IMR-90 (cell line): ENCODE results near the gene SMIM44. TPM values are rescaled to one million over a fixed set of nuclear protein-coding genes. Genes with fewer than 3 reads are reported as not detected.

Source experiments
- ATAC-seq: fragments of 200-7000 bp; cut with Tn5 transposase; 2 replicates; pipeline ENCODE4 v1.9.1; 2020; ENCODE audit warnings: low read depth, mild to moderate bottlenecking, moderate library complexity
- BruUV-seq: library from RNA; stranded (reverse); fragments of 400-500 nt; replicated peaks from 2 replicates; lab custom pipeline; 2021; lab: Mats Ljungman, UMichigan
- CTCF ChIA-PET: fragments of 300-600 bp; formaldehyde crosslinking; extraction: SDS; loops from one replicate; lab custom pipeline; 2021; ENCODE audit warnings: antibody characterized with exemption; lab: Yijun Ruan, JAX
- POLR2A ChIA-PET: fragments of 300-600 bp; sonication (Branson Sonifier 250); formaldehyde crosslinking; loops from one replicate; lab custom pipeline; 2022; ENCODE audit warnings: antibody characterized with exemption; ENCODE audit not compliant: unreplicated experiment; lab: Charles Lee
- DNase-seq: peaks from one replicate; pipeline ENCODE4 v3.0.0; 2013
- H2AFZ ChIP-seq: replicated peaks from 2 replicates; pipeline ENCODE3; 2013; ENCODE audit warnings: low read length, mild to moderate bottlenecking; ENCODE audit not compliant: poor library complexity
- H2AK5ac ChIP-seq: 2 replicates; pipeline ENCODE4 v1.6.1; 2013; ENCODE audit warnings: low read depth, low read length, inconsistent platforms
- H2AK9ac ChIP-seq: replicated peaks from 2 replicates; pipeline ENCODE3; 2013; ENCODE audit warnings: mild to moderate bottlenecking, low read depth, low read length, moderate library complexity; ENCODE audit not compliant: poor library complexity
- H2BK120ac ChIP-seq: 2 replicates; pipeline ENCODE4 v1.6.1; 2013; ENCODE audit warnings: low read depth, low read length, inconsistent platforms
- H2BK15ac ChIP-seq: 3 replicates; pipeline ENCODE4 v1.6.1; 2013; ENCODE audit warnings: low read depth, low read length, inconsistent platforms
- H2BK20ac ChIP-seq: 2 replicates; pipeline ENCODE4 v1.6.1; 2013; ENCODE audit warnings: low read depth, mild to moderate bottlenecking, inconsistent platforms, low read length, moderate library complexity
- H2BK5ac ChIP-seq: 2 replicates; pipeline ENCODE4 v1.6.1; 2013; ENCODE audit warnings: mild to moderate bottlenecking, low read depth, low read length, inconsistent platforms; ENCODE audit not compliant: poor library complexity, severe bottlenecking
- H3K14ac ChIP-seq: replicated peaks from 2 replicates; pipeline ENCODE4 v1.6.1; 2013; ENCODE audit warnings: low read depth, low read length, inconsistent platforms
- H3K18ac ChIP-seq: 2 replicates; pipeline ENCODE4 v1.6.1; 2013; ENCODE audit warnings: low read depth, low read length, control low read depth
- H3K23ac ChIP-seq: 2 replicates; pipeline ENCODE4 v1.6.1; 2013; ENCODE audit warnings: low read depth, low read length, inconsistent platforms
- H3K27ac ChIP-seq: 2 replicates; pipeline ENCODE4 v1.5.1; 2013; ENCODE audit warnings: mild to moderate bottlenecking, control low read depth, low read length; ENCODE audit not compliant: insufficient read depth
- H3K27me3 ChIP-seq: 2 replicates; pipeline ENCODE4 v1.6.1; 2013; ENCODE audit warnings: low read length; ENCODE audit not compliant: control insufficient read depth, insufficient read depth
- H3K36me3 ChIP-seq: 2 replicates; pipeline ENCODE4 v1.6.1; 2013; ENCODE audit warnings: low read length, mixed read lengths; ENCODE audit not compliant: control insufficient read depth, insufficient read depth
- H3K4ac ChIP-seq: 2 replicates; pipeline ENCODE4 v1.6.1; 2013; ENCODE audit warnings: low read depth, low read length, inconsistent platforms
- H3K4me1 ChIP-seq: 2 replicates; pipeline ENCODE4 v1.6.1; 2013; ENCODE audit warnings: low read length, mixed read lengths; ENCODE audit not compliant: control insufficient read depth, insufficient read depth
- H3K4me2 ChIP-seq: 2 replicates; pipeline ENCODE4 v1.6.1; 2013; ENCODE audit warnings: low read depth, mild to moderate bottlenecking, control low read depth, low read length, moderate library complexity
- H3K4me3 ChIP-seq: 2 replicates; pipeline ENCODE4 v1.5.1; 2013; ENCODE audit warnings: low read depth, mild to moderate bottlenecking, control low read depth, low read length, moderate library complexity; ENCODE audit not compliant: insufficient read depth
- H3K56ac ChIP-seq: 2 replicates; pipeline ENCODE4 v1.6.1; 2013; ENCODE audit warnings: low read length, inconsistent platforms; ENCODE audit not compliant: insufficient read depth; ENCODE audit errors: extremely low read depth
- H3K79me1 ChIP-seq, 2 experiments: 2 replicates each; pipeline ENCODE4 v1.6.1; 2013; ENCODE audit warnings: low read length in 2 of 2, inconsistent platforms in 1 of 2, low read depth in 1 of 2
- H3K9ac ChIP-seq: 2 replicates; pipeline ENCODE4 v1.6.1; 2013; ENCODE audit warnings: low read depth, low read length, control low read depth
- H3K9me1 ChIP-seq: 2 replicates; pipeline ENCODE4 v1.6.1; 2013; ENCODE audit warnings: low read length, inconsistent platforms; ENCODE audit not compliant: insufficient read depth
- H3K9me3 ChIP-seq: 2 replicates; pipeline ENCODE4 v1.6.1; 2013; ENCODE audit warnings: low read length; ENCODE audit not compliant: control insufficient read depth, insufficient read depth
- H4K20me1 ChIP-seq: 2 replicates; pipeline ENCODE4 v1.6.1; 2013; ENCODE audit warnings: low read length, inconsistent platforms; ENCODE audit not compliant: insufficient read depth
- H4K5ac ChIP-seq: 2 replicates; pipeline ENCODE4 v1.6.1; 2013; ENCODE audit warnings: mild to moderate bottlenecking, low read depth, low read length, control low read depth
- H4K8ac ChIP-seq, 2 experiments: 2 replicates each; pipeline ENCODE4 v1.6.1; 2013; ENCODE audit warnings: low read depth in 2 of 2, low read length in 2 of 2, control low read depth in 1 of 2, inconsistent platforms in 1 of 2
- H4K91ac ChIP-seq: 2 replicates; pipeline ENCODE4 v1.6.1; 2013; ENCODE audit warnings: low read depth, low read length, inconsistent platforms; ENCODE audit not compliant: insufficient read depth
- BHLHE40 ChIP-seq: fragments of 150-350 bp; IDR thresholded peaks from 2 replicates; pipeline ENCODE4 v1.6.1; 2016; ENCODE audit warnings: mild to moderate bottlenecking, low read depth, low read length
- CEBPB ChIP-seq: IDR thresholded peaks from 2 replicates; pipeline ENCODE4 v1.6.1; 2012; ENCODE audit warnings: low read depth, low read length, improper control_type of control experiment
- CTCF ChIP-seq: conservative IDR thresholded peaks from 2 replicates; pipeline ENCODE4 v1.5.1; 2012; ENCODE audit warnings: mild to moderate bottlenecking, low read depth, low read length, improper control_type of control experiment
- ELK1 ChIP-seq: fragments of 150-350 bp; IDR thresholded peaks from 2 replicates; pipeline ENCODE4 v1.6.1; 2016; ENCODE audit warnings: low read depth, mild to moderate bottlenecking, low read length, moderate library complexity, borderline replicate concordance
- FOS ChIP-seq: fragments of 150-350 bp; IDR thresholded peaks from 2 replicates; pipeline ENCODE4 v1.6.1; 2016; ENCODE audit warnings: low read depth, low read length
- MAFK ChIP-seq: IDR thresholded peaks from 2 replicates; pipeline ENCODE4 v1.6.1; 2012; ENCODE audit warnings: low read depth, low read length, improper control_type of control experiment
- MAZ ChIP-seq: IDR thresholded peaks from 2 replicates; pipeline ENCODE4 v1.6.1; 2012; ENCODE audit warnings: low read depth, mild to moderate bottlenecking, low read length, improper control_type of control experiment, moderate library complexity, borderline replicate concordance
- MXI1 ChIP-seq: IDR thresholded peaks from 2 replicates; pipeline ENCODE4 v1.6.1; 2012; ENCODE audit warnings: low read depth, mild to moderate bottlenecking, low read length, moderate library complexity, borderline replicate concordance
- NFE2L2 ChIP-seq: fragments of 150-350 bp; IDR thresholded peaks from 2 replicates; pipeline ENCODE4 v1.6.1; 2016; ENCODE audit warnings: low read depth, mild to moderate bottlenecking, low read length
- POLR2A ChIP-seq: IDR thresholded peaks from 2 replicates; pipeline ENCODE4 v1.6.1; 2012; ENCODE audit warnings: mild to moderate bottlenecking, low read depth, low read length
- RCOR1 ChIP-seq: IDR thresholded peaks from 2 replicates; pipeline ENCODE4 v1.6.1; 2012; ENCODE audit warnings: mild to moderate bottlenecking, low read length, improper control_type of control experiment; ENCODE audit not compliant: insufficient replicate concordance
- RFX5 ChIP-seq: IDR thresholded peaks from 2 replicates; pipeline ENCODE4 v1.8.0; 2012; ENCODE audit warnings: low read depth, mild to moderate bottlenecking, low read length, moderate library complexity
- SMC3 ChIP-seq: fragments of 150-350 bp; IDR thresholded peaks from 2 replicates; pipeline ENCODE4 v1.6.1; 2016; ENCODE audit warnings: low read depth, mild to moderate bottlenecking, antibody characterized with exemption, low read length, moderate library complexity
- WGBS, 2 experiments: methylation state at CpG; one replicate each; pipeline versions ENCODE4 v1.1.5 to v1.1.7; 2013; ENCODE audit warnings: missing lambda C conversion rate in 2 of 2; ENCODE audit not compliant: insufficient read length in 1 of 2; ENCODE audit errors: extremely low coverage in 2 of 2; 5-methylcytosine and 5-hydroxymethylcytosine counted together
- dilution Hi-C: fragments of 300-500 bp; cut with HindIII; formaldehyde crosslinking; loops from one replicate; pipeline ENCODE4 v1.14.3; 2018; ENCODE audit warnings: low sequenced_read_pairs; ENCODE audit not compliant: unreplicated experiment
- in situ Hi-C: fragments of 300-500 bp; cut with MboI; formaldehyde crosslinking; loops from 3 replicates; pipeline ENCODE4 v1.14.3; 2019; ENCODE audit warnings: low sequenced_read_pairs, inconsistent platforms, mixed read lengths
- intact Hi-C: fragments of 100-400 bp; cut with micrococcal nuclease; formaldehyde crosslinking; loops from 2 replicates; pipeline ENCODE4 v1.10.0; 2022
- polyA plus RNA-seq, 3 experiments: library from polyadenylated mRNA; depleted of rRNA; stranded (reverse); fragments of >200 nt; gene quantifications; 2 replicates each; pipeline ENCODE4 v1.2.3, GENCODE V29; 2012; ENCODE audit warnings: low replicate concordance in 1 of 3
- total RNA-seq: library from RNA; depleted of rRNA; stranded (reverse); fragments of >200 nt; gene quantifications from 2 replicates; pipeline ENCODE4 v1.2.3, GENCODE V29; 2012
- TF ChIP-seq, protein P1 (sequence below): fragments of 150-350 bp; IDR thresholded peaks from 2 replicates; pipeline ENCODE4 v1.6.1; 2017; ENCODE audit warnings: mild to moderate bottlenecking, antibody characterized with exemption, low read length, low read depth

The SMIM44 gene
- total and polyA plus RNA-seq, 2 of the 4 experiments (the other 2 are of a cell fraction), result not detected

GRCh38 chr19:3526507-3527237 lies 43.4 kb upstream of the SMIM44 start:
- no peak overlapping the region for H4K5ac ChIP-seq
- intact Hi-C loops (no loop called here), in situ Hi-C loops (no loop called here), dilution Hi-C loops (no loop called here)
- no peak overlapping the region for H3K18ac ChIP-seq
- no peaks in the 10 kb centered on the region for H3K9me3 ChIP-seq
- TF ChIP-seq FOS (no peak), POLR2A (no peak), BHLHE40 (no peak), MAZ (no peak), RCOR1 (no peak), MAFK (no peak), CTCF (no peak), SMC3 (no peak), RFX5 (no peak), ELK1 (no peak), MXI1 (no peak), CEBPB (no peak), NFE2L2 (no peak)
- TF ChIP-seq, protein P1, sequence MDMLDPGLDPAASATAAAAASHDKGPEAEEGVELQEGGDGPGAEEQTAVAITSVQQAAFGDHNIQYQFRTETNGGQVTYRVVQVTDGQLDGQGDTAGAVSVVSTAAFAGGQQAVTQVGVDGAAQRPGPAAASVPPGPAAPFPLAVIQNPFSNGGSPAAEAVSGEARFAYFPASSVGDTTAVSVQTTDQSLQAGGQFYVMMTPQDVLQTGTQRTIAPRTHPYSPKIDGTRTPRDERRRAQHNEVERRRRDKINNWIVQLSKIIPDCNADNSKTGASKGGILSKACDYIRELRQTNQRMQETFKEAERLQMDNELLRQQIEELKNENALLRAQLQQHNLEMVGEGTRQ, result no peak
- ATAC-seq, result no peak
- H3K9me1 ChIP-seq, result peaks cover 10% of the 10 kb centered on the region; the same call in 1 of the 2 replicates
- no peak overlapping the region for H3K14ac ChIP-seq
- no peak overlapping the region for H3K56ac ChIP-seq
- peaks cover 60% of the 10 kb centered on the region for H3K36me3 ChIP-seq
- H2AFZ ChIP-seq, result no peak overlapping the region
- peaks cover 40% of the 10 kb centered on the region for H4K20me1 ChIP-seq
- H2BK20ac ChIP-seq, result no peak overlapping the region
- H3K27ac ChIP-seq, result no peak overlapping the region
- H3K27me3 ChIP-seq, result no peaks in the 10 kb centered on the region
- no peaks in the 10 kb centered on the region for H3K4me1 ChIP-seq
- 97% methylated on average over 13 of the region's 28 CpGs; no CpG with 5 or more reads in 1 of the 2 experiments for WGBS, 2 experiments
- H2BK120ac ChIP-seq, result no peak overlapping the region
- ChIA-PET POLR2A (no interaction called here), CTCF (no interaction called here)
- no peak overlapping the region for H2AK9ac ChIP-seq
- no peak overlapping the region for H3K4ac ChIP-seq
- DNase-seq, result no peak
- peaks cover 20 to 50% of the 10 kb centered on the region in 2 experiments for H3K79me1 ChIP-seq
- H4K8ac ChIP-seq, result no peak overlapping the region
- H4K91ac ChIP-seq, result no peak overlapping the region
- H2AK5ac ChIP-seq, result no peak overlapping the region
- H3K9ac ChIP-seq, result no peak overlapping the region
- no peak overlapping the region for H3K4me3 ChIP-seq
- no peak overlapping the region for H2BK15ac ChIP-seq
- no peak overlapping the region for H3K23ac ChIP-seq
- H2BK5ac ChIP-seq, result no peak overlapping the region
- no peak overlapping the region for H3K4me2 ChIP-seq
- no TSS peak for BruUV-seq
